AG09309 (cell line): ENCODE measurements around the gene CIB2.

Experiments used
- DNase-seq: peaks from one replicate; pipeline ENCODE4 v3.0.0-alpha.2; 2010; ENCODE audit warnings: low read depth
- H3K4me3 ChIP-seq: 2 replicates; pipeline ENCODE4 v1.5.1; 2011; ENCODE audit warnings: mild to moderate bottlenecking, low read depth, low read length, moderate library complexity; ENCODE audit not compliant: control insufficient read depth
- CTCF ChIP-seq: IDR thresholded peaks from 2 replicates; pipeline ENCODE4 v1.5.1; 2011; ENCODE audit warnings: mild to moderate bottlenecking, low read depth, low read length, inconsistent platforms; ENCODE audit not compliant: insufficient read depth, control insufficient read depth; ENCODE audit errors: missing control alignments

The CIB2 gene

DNA sequence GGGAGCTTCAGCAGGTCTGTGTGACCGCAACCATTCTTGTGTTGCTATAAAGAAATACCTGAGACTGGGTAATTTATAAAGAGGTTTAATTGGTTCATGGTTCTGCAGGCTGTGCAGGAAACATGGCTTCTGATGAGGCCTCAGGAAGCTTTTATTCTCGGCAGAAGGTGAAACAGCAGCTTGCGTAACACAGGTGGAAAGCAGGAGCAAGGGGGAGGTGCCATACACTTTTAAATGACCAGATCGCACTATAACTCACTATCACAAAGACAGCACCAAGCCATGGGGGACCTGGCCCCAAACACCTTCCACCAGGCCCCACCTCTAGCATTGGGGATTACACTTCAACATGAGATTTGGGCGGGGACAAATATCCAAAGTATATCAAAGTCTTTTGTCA lies 8.3 kb upstream of the CIB2 start:
- DNase-seq = no peak
- TF ChIP-seq CTCF = no peak
- H3K4me3 ChIP-seq = no peak overlapping the region

DNA sequence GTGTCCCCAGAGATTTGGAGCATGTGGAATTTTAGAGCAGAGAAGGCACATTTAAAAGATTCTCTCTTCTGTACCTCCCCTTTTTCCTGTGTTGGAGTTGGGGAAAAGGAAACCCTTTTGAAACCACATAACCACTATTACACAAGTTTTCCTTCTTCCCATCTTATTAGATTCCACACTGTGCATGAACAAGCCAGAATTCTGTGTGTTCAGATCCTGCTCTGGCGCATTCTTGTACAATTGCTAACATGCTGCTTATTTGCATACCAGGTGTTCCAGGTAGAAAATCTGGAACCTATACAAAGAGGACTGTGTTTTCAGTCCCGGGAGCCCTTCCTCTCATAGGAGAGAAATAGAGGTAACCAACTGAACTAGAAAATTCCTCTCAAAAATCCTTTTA lies 2.6 kb upstream of the CIB2 start:
- no peak for DNase-seq
- no peak for TF ChIP-seq CTCF

GRCh38 chr15:78130466-78131294 lies 565 bp downstream of the CIB2 start:
- no peak for TF ChIP-seq CTCF
- no peak for DNase-seq
- H3K4me3 ChIP-seq = peak overlapping the region; percentile 71

More for the DNA sequence above, 2.6 kb upstream of the CIB2 start:
- no peak overlapping the region for H3K4me3 ChIP-seq

DNA sequence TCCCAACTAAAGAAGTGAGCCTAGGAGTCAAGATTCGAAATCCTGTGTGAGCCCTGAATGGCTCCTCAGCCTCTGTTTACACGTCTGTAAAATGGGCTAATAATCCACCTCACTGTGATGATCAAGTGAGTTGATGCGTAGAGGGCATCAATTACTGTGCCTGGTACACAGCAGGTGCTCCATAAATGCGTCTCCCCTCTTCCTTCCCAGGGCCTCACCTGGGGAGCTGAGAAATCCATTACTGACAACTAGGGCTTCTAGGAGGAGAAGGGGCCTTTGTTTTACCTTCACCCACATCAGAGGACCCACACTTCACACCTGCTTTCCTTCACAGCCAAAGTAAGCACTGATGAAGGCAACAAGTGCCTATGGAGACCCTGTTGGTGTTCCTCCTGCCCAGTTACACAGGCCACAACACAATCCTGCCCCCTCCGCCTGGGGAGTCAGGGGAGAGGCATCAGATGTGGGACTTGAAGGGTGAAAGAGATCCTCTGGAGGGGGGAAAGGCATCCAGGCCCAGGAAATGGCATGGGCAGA lies 1.4 kb downstream of the CIB2 start:
- no peak overlapping the region for H3K4me3 ChIP-seq
- no peak for DNase-seq
- no peak for TF ChIP-seq CTCF

GRCh38 chr15:78129077-78129750 lies 2.0 kb downstream of the CIB2 start:
- no peak for TF ChIP-seq CTCF
- no peak overlapping the region for H3K4me3 ChIP-seq
- DNase-seq = no peak

DNA sequence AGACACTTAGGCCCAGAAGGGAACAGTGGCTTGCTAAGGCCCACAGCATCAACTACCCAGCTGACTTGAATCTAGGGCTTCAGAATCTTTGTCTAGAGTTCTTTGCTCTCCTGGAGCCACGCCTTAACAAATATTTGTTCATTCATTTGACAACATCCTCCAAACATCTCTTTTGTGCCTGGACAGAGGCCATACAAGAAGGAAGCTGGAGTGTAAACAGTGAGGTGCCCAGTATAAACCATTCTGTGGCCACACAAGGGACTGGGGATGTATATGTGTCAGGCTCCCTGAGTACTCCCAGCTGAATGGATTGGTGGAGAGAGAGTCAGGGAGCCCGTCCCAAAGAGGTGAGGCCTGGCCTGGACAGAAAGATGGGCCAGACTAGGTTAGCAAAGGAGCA lies 3.4 kb downstream of the CIB2 start:
- H3K4me3 ChIP-seq = no peak overlapping the region
- no peak for TF ChIP-seq CTCF
- DNase-seq = no peak
